Measurements from ENCODE around the gene CST9. TPM values are rescaled to one million over a fixed set of nuclear protein-coding genes. Genes with fewer than 3 reads are reported as not detected.

The CST9 gene
- total and polyA plus RNA-seq, 12 donors: not detected

DNA sequence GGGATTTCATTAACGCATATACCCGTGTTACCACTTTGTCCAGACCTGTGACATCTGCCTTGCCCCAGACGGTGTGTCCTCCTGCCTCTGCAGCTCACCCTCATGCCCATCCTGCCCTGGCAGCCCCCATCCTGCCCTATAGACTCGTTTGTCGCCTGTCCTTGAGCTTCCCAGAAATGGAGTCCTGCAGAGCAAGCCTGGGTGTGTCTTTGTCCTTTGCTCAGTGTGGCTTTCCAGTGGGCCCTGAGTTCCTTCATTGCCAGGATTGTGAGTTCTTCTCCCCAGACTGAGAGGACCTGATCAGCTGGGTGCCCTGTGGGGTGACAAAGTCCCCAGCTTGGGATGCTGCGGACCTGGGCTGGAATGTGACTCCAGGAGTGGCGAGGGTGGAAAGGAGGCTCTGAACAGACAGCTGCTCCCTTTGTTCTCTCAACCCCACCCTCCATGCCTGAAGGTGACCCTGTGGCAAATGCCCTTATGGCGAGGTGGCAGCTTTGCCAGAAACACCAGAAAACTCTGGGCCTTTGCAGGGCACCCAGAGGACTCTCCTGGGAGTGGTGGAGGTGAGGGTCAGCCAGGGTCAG, 34.4 kb upstream of the CST9 start:
- H3K27me3 ChIP-seq: no peaks in the 10 kb centered on the region
- WGBS, 4 donors: 84 to 87% (median 85%) methylated on average over 5 to 8 of the region's 8 CpGs
- H3K27ac ChIP-seq: no peak overlapping the region
- peaks cover 33 to 36% of the 10 kb centered on the region in 2 donors for H3K4me1 ChIP-seq (replicated peaks in 1 of 2)
- H3K36me3 ChIP-seq (replicated peaks in 1 of 2): no peaks in the 10 kb centered on the region
- intact Hi-C loops (cut with DNase I): no loop called here
- no peak for TF ChIP-seq POLR2A (IDR thresholded peaks at IDR 0.05)
- TF ChIP-seq, protein P1, sequence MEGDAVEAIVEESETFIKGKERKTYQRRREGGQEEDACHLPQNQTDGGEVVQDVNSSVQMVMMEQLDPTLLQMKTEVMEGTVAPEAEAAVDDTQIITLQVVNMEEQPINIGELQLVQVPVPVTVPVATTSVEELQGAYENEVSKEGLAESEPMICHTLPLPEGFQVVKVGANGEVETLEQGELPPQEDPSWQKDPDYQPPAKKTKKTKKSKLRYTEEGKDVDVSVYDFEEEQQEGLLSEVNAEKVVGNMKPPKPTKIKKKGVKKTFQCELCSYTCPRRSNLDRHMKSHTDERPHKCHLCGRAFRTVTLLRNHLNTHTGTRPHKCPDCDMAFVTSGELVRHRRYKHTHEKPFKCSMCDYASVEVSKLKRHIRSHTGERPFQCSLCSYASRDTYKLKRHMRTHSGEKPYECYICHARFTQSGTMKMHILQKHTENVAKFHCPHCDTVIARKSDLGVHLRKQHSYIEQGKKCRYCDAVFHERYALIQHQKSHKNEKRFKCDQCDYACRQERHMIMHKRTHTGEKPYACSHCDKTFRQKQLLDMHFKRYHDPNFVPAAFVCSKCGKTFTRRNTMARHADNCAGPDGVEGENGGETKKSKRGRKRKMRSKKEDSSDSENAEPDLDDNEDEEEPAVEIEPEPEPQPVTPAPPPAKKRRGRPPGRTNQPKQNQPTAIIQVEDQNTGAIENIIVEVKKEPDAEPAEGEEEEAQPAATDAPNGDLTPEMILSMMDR (IDR thresholded peaks at IDR 0.05): no peak
- no peak overlapping the region for H3K4me3 ChIP-seq
- H3K9me3 ChIP-seq (replicated peaks in 1 of 3): no peaks in the 10 kb centered on the region
- no peak for DNase-seq

DNA sequence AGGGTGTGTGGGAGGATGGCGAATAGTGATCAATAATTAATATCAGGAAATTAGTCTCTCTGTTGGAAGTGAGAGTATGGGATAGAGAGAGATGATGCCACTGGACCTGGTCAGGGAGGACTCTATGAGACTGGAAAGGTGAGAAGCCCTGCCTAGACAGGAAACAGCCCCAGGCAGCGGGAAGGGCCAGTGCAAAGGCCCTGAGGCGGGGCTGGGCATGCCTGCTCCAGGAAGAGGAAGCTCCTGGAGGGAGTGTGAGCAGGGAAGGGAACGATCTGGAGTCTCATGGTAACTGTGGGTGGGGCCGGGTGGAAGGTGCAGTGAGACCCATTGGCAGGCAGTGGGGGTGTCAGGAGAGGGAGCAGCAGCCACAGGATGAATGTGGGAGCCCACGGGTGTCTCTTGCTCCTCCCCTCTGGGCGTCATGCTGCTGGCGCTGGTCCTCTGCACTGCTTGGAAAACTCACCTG, 33.8 kb upstream of the CST9 start:
- Histone ChIP-seq H3K36me3 (replicated peaks in 1 of 2) (peaks cover 0 to 4% of the 10 kb centered on the region in 2 donors), H3K4me1 (replicated peaks in 1 of 2) (peaks cover 33 to 42% of the 10 kb centered on the region in 2 donors), H3K27me3 (no peaks in the 10 kb centered on the region), H3K27ac (no peak overlapping the region), H3K4me3 (no peak overlapping the region), H3K9me3 (replicated peaks in 1 of 3) (no peaks in the 10 kb centered on the region)
- DNase-seq: no peak
- intact Hi-C loops (cut with DNase I): loop anchor here in 1 of 2 donors (10.0 kb wide), 1 partner anchor 285 kb away; the partner anchor contains the start of gene NXT1
- TF ChIP-seq, protein P1 (IDR thresholded peaks at IDR 0.05): no peak
- no peak for TF ChIP-seq POLR2A (IDR thresholded peaks at IDR 0.05)
- WGBS, 4 donors: 79 to 84% (median 81%) methylated on average over 8 of the region's 8 CpGs

- H3K4me1 ChIP-seq (replicated peaks in 1 of 2): peaks cover 33 to 44% of the 10 kb centered on the region in 2 donors
- H3K4me3 ChIP-seq: no peak overlapping the region
- no peak for DNase-seq
- peaks cover 0 to 16% of the 10 kb centered on the region in 2 donors for H3K36me3 ChIP-seq (replicated peaks in 1 of 2)
- WGBS, 4 donors: 64 to 77% (median 70%) methylated on average over 9 of the region's 9 CpGs
- intact Hi-C loops (cut with DNase I): loop anchor here in 1 of 2 donors (10.0 kb wide), 1 partner anchor 284 kb away; the partner anchor contains the start of gene NXT1
- TF ChIP-seq POLR2A (IDR thresholded peaks at IDR 0.05): no peak
- no peaks in the 10 kb centered on the region for H3K27me3 ChIP-seq
- no peaks in the 10 kb centered on the region for H3K9me3 ChIP-seq (replicated peaks in 1 of 3)
- peak overlapping the region in 1 of 5 donors; percentile 95 for H3K27ac ChIP-seq
Measured at GRCh38 chr20:23638309-23638708, 32.6 kb upstream of the CST9 start.

GRCh38 chr20:23637282-23638221, 31.8 kb upstream of the CST9 start, which contains the start of gene CST3:
Gene CST3 (minus strand): TSS chr20:23637955. CDS start chr20:23637862, 93 bp downstream.
- Histone ChIP-seq H3K36me3 (replicated peaks in 1 of 2) (peaks cover 0 to 23% of the 10 kb centered on the region in 2 donors), H3K4me1 (replicated peaks in 1 of 2) (peaks cover 30 to 42% of the 10 kb centered on the region in 2 donors), H3K27me3 (no peaks in the 10 kb centered on the region), H3K27ac (peak within 1 kb of the TSS; percentile 64 to 95 (median 90)), H3K9me3 (replicated peaks in 1 of 3) (no peaks in the 10 kb centered on the region), H3K4me3 (peak within 1 kb of the TSS; percentile 48 to 96 (median 84))
- 1% methylated on average over 18 to 92 of the region's 92 CpGs for WGBS, 4 donors
- TF ChIP-seq, protein P1 (IDR thresholded peaks at IDR 0.05): no peak
- TF ChIP-seq POLR2A (IDR thresholded peaks at IDR 0.05): peak; percentile 65 to 82
- DNase-seq: peak; percentile 88 to 95 (median 93)
- intact Hi-C loops (cut with DNase I): loop anchor here in 1 of 2 donors (10.0 kb wide), 1 partner anchor 283 kb away; the partner anchor contains the start of gene NXT1
